HG02642 (cell line): ENCODE data around the gene GNRH2.
A peak's percentile ranks its signal among the peaks of the same experiment; 100 is the strongest.
"Not testable (repeated sequence)": the region's sequence is repeated elsewhere in the genome, so short reads cannot be mapped to it uniquely, and the experiment has no call there.

ENCODE experiments used
- ATAC-seq: cut with Tn5 transposase; IDR thresholded peaks from one replicate; pipeline ENCODE4 v1.9.1; 2021; ENCODE audit warnings: mild to moderate bottlenecking; ENCODE audit not compliant: unreplicated experiment, poor library complexity

GNRH2 gene, protein sequence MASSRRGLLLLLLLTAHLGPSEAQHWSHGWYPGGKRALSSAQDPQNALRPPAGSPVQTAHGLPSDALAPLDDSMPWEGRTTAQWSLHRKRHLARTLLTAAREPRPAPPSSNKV

GRCh38 chr20:3043322-3043721 lies at the start of gene GNRH2:
TSS of gene GNRH2 (plus strand) at chr20:3043622. CDS start at chr20:3044415, 793 bp downstream.
- ATAC-seq: no peak

GRCh38 chr20:2995796-2996195 lies 47.6 kb upstream of the GNRH2 start:
- no peak for ATAC-seq

DNA sequence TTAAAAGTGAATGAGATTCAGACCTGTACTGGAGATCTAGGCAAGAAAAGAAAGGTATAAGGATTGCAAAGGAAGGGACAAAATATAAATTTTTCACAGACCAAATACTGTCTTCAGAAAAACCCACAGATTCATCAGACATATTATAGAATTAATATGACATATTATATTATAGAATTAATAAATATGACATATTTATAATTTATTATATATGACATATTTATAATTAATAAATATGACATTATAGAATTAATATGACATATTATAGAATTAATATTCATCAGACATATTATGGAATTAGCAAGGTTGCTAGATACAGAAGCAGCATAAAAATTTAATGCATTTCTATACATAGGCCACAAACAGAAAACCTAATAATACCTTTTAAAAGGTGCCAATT lies 44.7 kb upstream of the GNRH2 start:
- ATAC-seq: no peak

GRCh38 chr20:3000852-3001523 lies 42.4 kb upstream of the GNRH2 start:
- peak; percentile 62 for ATAC-seq

DNA sequence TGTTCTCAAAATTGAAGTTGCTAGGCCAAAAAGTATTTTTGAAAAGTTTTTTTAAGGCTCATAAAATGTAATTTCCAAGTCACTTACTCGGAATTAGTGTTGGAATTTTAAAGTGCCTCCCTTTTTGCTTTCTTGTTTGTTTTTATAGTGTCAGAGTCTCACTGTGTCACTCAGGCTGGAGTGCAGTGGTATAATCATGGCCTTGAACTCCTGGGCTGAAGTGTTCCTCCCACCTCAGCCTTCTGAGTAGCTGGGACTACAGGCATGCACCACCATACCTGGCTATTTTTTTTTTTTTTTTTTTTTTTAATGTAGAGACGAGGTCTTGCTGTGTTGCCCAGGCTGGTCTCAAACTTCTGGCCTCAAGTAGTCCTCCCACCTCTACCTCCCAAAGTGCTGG lies 40.0 kb upstream of the GNRH2 start:
- no peak for ATAC-seq

DNA sequence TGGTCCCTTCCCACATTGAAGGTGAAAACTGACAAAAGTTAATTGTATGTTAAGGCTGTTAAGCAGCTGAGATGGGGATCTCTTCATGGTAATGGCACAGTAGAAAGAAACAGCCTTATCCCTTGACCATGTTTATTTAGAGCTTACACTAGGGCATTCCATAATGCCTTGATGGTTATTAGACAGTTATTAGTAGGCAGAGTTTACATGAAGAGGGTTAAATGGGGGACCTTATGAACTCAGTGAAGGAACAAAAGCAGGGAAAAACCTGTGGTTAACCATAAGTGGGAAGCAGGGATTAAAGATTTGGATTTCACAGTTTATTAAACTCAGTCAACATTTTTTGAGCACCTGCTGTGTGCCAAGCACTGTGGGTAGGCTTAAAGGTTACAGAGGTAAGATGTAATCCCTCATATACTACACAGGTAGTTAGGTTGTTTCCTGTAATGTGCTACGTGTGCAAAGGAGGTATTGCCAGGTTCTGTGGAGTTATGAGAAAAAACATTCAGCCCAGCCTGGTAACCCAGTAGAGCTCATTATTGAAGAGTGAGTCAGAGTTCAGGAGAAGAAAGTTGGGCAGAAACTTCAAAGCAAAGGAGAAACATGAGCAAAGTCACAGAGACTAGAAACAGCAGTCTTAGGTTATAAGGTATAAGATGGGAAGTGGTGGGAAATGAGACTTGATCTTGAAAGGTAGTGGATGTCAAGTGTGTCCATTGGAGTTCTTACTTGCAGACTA lies 32.3 kb upstream of the GNRH2 start:
- ATAC-seq: no peak

GRCh38 chr20:3011752-3012151 lies 31.7 kb upstream of the GNRH2 start:
- no peak for ATAC-seq

DNA sequence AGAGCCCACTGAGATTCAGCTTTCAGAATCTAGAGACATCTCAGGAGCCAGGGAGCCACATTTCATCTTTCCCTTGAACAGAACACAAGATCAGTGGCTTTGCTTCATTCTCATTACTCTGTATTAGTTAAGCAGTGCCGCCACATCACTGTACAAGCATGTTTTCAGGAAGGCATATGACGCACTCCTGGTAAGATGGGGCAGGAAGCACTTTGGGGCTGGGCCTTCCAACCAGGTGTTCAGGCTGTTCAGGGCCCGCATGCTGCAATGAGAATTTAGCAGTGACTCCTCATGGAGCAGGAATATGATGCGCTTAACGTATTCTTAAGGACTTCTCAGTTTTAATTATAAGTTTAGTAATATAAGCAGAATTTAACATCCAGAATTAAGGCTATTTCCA lies 29.7 kb upstream of the GNRH2 start:
- no peak for ATAC-seq

GRCh38 chr20:3014179-3014578 lies 29.2 kb upstream of the GNRH2 start:
- ATAC-seq: no peak

DNA sequence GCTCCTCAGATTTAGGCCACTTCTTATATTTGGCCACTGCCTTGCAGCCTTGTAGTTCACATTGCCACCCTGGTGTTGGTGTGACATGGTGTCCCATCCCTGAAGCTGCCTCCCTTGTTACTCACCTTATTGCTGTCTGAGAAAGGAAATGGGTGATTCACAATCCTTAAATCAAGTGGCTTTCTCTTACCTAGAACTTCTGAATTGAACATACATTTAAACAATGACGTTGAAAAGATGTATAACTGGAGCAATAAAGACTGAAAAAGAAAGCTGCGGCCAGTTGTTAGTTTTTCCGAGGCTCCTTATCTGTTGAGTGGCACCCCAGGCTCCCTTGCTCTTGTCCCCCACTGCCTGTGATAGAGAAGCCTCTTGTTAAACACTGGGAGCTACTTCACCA lies 28.8 kb upstream of the GNRH2 start:
- no peak for ATAC-seq

DNA sequence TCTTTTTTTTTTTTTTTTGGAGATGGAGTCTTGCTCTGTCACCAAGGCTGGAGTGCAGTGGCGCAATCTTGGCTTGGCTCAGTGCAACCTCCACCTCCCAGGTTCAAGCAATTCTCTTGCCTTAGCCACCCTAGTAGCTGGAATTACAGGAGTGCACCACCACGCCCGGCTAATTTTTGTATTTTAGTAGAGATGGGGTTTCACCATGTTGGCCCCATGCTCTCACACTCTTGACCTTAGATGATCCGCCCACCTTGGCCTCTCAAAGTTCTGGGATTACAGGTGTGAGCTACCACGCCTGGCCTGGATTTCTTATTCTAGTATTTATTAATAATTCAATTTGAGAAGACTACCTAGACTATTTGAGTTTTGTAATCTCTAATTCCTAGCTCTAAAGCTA lies 28.1 kb upstream of the GNRH2 start:
- ATAC-seq: not testable (repeated sequence)

DNA sequence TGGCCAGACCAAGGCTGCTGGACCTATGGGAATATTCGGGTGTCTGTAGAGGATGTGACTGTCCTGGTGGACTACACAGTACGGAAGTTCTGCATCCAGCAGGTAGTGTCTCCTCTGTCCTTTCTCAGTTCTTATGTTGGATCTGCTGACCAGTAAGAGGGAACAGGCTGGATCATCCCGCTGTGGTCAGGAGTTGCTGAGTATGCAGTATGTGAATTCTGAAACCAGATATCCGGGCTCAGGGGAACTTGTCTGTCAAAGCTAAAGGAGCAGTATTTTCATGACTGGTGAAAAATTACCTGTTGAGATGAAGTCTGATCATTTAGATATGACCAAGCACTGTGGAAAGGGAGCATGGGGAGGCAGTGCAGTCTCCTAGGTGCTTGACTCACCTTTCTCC lies 22.1 kb upstream of the GNRH2 start:
- ATAC-seq: no peak

GRCh38 chr20:3021777-3022176 lies 21.6 kb upstream of the GNRH2 start:
- no peak for ATAC-seq

- ATAC-seq: not testable (repeated sequence)
These were observed 20.6 kb upstream of the GNRH2 start for GRCh38 chr20:3022559-3023490.

- no peak for ATAC-seq
These were observed 15.4 kb upstream of the GNRH2 start for GRCh38 chr20:3027987-3028386.

GRCh38 chr20:3031524-3032147 lies 11.8 kb upstream of the GNRH2 start:
- ATAC-seq: no peak

DNA sequence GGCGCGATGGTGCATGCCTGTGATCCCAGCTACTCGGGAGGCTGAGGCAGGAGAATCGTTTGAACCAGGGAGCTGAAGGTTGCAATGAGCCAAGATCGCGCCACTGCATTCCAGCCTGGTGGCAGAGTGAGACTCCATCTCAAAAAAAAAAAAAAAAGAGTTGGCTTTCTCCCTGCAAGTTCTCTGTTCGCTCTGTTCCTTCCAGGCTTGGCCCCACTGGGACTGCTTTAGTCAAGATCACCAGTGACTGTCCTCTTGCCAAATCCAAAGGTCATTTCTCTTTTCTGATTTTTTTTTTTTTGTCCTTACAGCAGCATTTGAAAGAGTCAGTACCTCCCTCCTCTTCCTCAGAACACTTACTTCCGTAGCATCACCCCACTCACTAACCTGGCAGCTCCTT lies 10.8 kb upstream of the GNRH2 start:
- no peak for ATAC-seq

GRCh38 chr20:3037654-3038053 lies 5.8 kb upstream of the GNRH2 start:
- ATAC-seq: no peak

GRCh38 chr20:3038454-3038853 lies 5.0 kb upstream of the GNRH2 start:
- no peak for ATAC-seq

- no peak for ATAC-seq
These were observed 4.0 kb upstream of the GNRH2 start for GRCh38 chr20:3039426-3039825.
